Right renal pelvis (tissue), 4 donors: Measurements from ENCODE around the gene PIMREG. TPM values are rescaled to one million over a fixed set of nuclear protein-coding genes. Genes with fewer than 3 reads are reported as not detected.
"Not testable (repeated sequence)": the region's sequence is repeated elsewhere in the genome, so short reads cannot be mapped to it uniquely, and the experiment has no call there.

Experiments
- DNase-seq, 4 donors: peaks; one replicate each; pipeline ENCODE4 v3.0.0-alpha.2; 2013; ENCODE audit warnings: low read depth in 4 of 4, low spot score in 3 of 4, missing footprints in 1 of 4
- polyA plus RNA-seq, 4 donors: library from polyadenylated mRNA; unstranded; fragments of 120-200 nt; gene quantifications; one replicate each; pipeline ENCODE4 v1.2.1, GENCODE V29; 2013; ENCODE audit not compliant: insufficient read length in 4 of 4

Gene PIMREG
- polyA plus RNA-seq, 4 donors: 21.0 to 26.1 (median 23.6) TPM

DNA sequence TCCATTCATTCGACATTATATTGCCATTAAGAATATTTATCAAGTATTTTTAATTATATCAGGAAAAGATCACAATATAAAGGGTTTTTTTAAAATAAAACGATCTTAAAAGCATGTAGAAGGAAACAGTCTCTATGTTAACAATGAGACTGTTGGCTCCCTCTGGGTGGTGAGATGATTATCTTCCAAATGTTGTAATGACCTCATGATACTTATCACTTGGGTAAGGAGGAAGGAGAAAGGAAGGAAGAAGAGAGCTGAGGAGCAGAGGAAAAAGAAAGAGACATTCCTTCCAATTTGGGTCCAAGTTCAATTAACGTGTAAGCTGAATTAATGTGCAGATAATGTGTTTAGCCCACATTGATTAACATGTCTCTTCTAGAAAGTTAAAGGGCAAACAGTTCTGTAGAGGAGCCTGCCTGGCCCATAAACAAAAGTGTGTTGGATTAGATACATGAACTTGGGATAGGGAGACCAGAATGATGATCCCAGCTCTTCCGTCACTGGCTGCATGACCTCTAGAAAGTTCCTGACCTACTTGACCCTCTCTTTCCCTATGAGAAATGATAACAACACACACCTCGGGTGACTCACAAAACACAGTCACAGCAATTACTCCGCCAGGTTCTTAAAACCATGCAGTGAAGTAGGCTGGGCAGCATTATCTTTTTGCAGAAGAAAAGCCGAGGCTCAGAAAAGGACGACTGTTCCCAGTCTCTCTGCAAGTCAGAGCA is 32.0 kb downstream of the PIMREG start:
- no peak for DNase-seq

DNA sequence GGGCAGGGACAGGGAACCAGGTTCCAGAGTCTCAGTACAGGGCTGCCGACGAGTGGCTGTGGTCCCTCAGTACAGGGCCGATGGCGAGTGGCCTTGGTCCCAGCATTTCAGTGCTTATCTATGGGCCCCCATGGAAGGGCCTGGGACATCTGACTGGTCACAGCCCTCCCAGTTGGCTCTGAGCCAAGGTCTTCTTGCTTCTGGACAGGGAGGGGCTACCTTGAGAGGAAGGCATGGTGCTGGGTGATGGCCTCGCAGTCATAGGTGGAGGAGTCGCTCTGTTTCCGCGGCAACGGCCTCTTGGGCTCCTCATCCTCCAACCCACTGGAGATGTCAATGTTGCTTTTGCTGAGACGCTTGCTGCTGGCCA is 32.5 kb downstream of the PIMREG start:
- no peak for DNase-seq

DNA sequence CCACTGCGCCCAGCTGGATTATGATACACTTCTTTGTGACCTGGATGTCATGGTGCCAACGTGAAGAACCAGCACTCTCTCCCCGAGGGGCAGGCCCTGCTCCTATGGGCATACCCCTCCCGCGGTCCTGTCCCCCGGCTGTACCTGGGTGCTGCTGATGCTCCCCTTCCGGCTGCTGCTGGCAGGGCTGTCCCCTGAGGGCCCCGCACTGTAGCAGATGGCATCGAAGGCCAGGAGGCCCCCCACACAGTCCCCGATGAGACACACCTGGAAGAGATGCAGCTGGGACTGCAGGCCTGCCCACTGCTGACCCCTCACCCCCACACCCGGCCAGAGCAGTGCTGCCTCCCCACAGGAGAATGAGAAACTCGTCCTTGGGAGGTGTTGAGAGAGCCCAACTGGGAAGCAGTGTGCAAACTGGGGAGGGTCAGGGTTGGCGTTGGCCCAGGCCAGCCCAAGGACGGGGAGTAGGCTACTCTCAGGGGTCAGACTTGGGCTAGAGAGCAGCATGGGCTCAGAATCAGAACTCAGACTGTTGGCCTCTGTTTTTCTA is 33.7 kb downstream of the PIMREG start:
- DNase-seq: no peak

DNA sequence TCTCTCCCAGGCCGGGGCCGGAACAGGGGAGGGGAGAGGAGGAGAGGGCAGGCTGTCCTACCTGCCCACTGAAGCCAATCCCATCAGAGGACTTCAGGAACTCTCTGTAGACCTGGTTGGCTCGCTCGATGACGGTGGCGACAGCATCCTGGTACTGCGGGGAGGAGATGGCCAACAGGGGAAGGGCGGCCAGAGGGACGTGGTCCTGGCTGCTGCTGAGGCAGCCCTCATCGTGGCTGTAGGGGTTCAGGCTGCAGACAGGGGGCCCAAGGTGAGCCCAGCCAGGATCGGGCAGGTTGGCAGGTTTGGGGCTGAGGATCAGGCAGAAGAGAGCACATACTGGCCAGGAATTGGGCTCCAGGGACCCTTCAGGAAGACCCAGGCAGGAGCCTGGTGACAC is 34.2 kb downstream of the PIMREG start:
- no peak for DNase-seq

DNA sequence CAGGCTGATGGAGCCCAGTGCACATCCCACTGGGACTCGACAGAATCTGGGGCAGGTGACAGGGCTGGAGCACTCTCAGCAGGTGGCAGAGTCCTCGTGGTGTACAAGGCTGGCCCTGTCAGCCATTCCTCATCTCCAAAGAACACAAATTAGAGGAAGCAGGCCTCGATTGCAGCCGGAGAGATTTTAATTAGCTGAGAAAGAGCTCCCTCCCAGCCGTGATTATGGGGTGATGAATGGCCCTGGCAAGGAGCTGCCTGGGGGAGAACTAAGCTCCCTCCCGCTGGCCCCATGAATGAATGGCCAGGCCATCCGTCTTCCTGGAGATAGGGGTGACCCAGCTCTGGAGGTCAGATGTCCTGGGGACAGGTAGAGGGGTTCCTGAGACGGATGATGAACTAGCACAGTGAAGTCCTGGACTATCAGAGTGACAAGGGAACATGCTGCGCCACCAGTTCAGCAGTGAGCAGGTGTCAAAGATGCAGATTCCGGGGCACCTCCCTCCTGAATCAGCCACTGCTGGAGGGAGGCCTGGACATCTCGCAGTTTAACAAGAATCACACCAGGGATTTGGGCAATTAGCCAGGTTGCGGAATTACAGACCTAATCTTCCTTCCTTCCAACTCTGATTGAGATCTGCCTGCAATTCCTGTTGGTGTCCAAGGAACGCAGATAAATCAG is 35.5 kb downstream of the PIMREG start:
- no peak for DNase-seq

DNA sequence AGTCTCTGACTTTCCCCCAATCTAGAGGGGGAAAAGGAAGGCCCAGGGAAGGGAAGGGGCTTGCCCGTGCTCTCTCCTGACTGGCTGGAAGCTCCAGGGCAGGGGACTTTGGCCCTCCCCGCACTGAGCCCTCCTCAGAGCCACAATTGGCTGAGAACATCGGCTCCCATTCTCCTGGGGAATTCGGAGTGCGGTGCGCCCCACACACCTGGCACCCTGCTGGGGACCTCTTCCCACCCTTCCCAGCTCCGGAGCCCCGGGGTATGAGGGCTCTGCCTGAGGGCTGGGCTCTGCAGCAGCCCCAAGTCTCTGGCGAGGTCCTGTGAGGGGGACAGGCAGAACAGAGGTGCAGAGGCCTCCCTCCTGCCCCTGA is 36.0 kb downstream of the PIMREG start:
- DNase-seq: no peak

DNA sequence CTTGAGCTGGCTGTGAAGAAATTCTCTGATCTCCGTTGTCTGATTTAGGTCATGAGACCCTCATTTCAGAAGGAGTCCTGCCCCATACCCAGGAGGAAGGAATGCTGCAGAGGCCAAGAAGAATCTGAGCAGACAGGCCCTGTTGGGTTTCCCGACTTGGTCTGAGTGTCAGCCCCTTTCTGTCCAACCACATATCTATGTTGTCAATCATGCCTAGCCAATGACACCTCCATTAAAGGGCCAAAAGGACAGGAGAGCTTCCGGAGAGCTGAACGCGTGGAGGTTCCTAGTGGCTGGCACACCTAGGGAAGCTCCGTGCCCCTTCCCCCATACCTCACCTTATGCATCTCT is 37.8 kb downstream of the PIMREG start:
- no peak for DNase-seq

DNA sequence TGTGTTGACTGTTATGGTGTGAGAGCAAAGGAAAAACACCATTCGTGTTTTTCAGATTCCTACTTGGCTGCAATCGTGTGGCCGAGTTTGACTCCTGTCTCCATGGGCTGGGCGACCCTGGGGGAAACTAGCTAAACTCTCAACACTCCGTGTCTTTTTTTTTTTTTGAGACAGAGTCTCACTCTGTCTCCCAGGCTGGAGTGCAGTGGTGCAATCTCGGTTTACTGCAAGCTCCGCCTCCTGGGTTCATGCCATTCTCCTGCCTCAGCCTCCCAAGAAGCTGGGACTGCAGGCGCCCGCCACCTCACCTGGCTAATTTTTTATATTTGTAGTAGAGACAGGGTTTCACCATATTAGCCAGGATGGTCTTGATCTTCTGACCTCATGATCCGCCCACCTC is 38.5 kb downstream of the PIMREG start:
- not testable (repeated sequence) for DNase-seq

DNA sequence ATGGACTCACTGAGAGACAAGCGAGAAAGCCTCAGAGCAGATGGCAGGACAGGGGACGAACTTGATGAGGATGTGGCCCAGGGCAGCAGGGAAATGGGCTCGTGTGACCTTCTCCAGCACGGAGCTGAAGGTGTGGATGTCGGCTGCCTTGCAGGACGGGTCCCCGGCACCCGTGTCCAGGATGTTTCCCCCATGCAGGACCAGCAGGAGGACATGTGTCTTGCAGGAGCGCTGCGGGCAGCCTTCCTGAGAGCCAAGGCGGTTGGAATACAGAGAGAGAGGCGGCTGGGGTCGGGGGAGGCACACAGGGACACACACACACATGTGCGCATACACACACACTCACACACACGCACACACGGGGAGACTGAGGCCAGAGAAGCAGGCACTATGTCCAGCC is 39.3 kb downstream of the PIMREG start:
- DNase-seq: no peak

DNA sequence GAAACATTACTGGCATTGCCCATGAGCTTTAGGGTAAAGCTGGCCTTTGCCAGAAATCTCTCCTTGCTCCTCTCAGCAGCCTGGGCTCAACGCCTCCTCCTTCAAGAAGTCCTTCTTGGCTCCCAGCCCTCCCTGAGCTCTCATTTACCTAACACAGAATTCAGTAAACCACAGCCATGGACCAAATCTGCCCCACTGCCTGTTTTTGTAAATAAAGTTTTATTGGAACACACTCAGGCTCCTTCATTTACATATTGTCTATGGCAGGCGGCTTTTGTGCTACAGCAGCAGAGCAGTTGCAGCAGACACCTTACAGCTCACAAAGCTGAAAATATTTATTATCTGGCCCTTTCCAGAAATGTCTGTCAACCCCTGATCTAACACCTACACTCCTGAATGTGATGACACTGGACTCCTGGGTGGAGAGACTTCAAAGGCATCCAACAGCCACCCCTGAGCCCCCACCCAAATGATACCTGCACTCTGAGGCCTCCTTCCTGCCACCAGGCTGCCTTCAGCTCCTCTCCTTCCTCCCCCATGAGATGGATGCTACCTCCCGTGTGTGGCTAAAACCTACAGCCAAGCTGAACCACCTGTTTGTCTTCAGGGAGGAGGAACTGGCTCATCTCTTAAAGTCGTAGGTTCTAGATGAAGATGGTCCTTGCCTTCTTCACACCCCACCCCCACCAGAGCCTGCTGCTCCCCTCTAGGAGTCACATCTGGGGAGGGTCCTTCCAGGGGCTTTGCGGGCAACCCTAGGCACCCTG is 41.6 kb downstream of the PIMREG start:
- no peak for DNase-seq

DNA sequence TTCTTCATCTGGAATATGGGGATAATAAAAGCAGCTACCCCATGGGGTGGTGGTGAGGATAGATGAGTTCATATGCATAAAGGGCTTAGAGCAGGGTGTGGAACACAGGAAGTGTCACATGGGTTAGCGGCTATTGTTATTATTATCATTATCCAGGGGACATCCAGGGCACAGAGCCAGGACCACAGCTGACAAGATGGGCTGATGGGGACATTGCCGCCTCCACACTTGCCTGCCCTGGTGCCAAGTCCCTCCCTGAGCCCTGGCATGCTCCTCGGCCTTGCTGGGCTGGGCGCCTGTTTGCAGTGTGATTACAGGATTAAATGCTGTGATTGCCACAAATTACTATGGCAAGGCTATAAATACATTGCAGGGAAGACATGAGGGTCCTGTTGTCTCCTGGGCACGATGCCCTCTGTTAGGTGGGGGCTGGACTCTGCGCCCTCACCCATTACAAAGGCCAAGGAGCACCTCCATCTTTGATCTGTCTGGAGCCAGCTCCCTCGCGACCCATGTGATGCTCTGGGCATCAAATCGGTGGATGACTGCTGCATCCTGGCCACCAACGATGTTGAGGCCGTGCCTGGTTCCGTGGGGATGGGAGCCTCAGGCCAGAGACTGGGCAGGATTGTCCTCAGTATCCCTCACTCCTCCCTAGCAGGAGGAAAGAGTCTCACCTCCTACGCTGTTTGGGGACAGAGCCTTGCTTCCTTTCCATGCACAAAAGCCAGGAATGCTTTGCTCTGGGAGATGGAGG is 43.2 kb downstream of the PIMREG start:
- no peak for DNase-seq

DNA sequence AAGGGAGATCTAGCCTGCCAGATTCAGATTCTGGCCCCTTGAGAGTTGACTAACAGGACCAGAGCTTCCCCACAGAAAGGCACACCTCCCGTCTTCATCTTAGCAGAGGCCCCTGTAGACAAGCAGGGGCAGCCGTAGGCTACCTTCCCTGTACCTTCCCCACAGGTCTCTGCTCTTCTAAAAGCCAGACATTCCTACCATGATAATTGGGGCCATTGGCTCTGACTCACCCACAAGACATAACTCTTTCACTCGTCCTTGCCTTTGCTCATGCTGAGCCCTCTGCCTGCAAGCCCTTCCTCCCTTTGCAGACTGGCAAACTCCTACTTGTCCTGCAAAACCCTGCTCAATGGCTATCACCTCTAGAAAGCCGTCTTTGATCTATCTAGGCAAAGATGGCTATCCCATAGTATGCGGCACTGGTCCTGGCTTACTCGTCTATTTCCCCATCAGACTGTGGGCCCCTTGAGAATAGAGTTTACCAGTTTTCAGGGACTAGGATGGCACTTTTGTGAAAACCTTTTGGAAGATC is 43.8 kb downstream of the PIMREG start:
- DNase-seq: no peak

DNA sequence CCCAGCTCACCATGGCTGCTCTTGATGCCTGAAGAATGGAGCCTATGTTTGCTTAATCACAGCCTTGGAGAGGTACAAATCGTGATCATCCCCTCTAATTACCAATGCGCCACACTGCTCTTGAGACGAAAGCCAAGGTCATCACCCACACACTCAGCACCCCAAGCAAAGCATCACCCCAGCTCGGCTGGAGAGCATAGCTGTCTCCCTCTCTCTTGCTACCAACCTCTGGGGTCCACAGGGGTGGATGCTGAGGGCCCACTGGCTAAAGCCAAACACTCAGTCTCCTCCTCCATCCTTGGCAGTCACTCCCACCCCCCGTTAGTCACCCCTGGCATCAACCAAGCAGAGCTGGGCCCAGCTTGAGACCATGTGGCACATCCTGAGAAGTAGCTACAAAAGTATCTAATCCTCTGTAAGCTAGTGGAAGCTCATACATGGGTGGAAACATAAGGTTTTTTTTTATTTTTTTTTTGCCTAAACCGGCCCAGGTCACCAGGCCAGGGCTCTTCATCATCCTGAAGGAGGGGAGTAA is 44.8 kb downstream of the PIMREG start:
- DNase-seq: no peak

DNA sequence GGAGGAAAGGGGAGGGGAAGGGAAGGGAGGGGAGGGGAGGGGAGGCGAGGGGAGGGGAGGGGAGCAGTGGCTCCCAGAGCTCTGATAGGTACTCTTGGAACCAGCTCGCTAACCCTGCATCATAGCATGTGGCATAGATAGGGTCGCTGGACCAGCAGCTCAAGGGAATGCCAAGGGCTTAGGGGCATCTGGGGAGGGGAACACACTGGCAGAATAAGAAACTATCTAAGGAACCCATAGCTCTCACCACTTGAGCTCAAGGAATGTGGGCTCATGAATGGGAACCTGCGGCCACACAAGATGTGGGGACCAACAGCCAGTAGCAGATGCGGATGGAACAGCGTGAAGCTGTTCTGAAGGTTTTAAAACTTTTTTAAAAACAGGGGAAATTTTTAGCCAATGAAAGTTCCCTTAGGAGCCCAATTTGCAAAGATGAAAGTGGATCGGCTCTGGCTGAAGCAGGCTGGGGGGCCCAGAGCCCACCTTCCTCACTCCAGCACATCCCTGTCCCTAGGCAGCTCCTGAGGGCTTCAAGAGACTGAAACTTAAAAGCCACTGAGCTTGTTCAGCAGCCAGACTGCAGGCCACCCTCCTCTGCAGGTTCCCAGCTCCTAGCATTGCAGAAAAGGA is 46.9 kb downstream of the PIMREG start:
- no peak for DNase-seq

DNA sequence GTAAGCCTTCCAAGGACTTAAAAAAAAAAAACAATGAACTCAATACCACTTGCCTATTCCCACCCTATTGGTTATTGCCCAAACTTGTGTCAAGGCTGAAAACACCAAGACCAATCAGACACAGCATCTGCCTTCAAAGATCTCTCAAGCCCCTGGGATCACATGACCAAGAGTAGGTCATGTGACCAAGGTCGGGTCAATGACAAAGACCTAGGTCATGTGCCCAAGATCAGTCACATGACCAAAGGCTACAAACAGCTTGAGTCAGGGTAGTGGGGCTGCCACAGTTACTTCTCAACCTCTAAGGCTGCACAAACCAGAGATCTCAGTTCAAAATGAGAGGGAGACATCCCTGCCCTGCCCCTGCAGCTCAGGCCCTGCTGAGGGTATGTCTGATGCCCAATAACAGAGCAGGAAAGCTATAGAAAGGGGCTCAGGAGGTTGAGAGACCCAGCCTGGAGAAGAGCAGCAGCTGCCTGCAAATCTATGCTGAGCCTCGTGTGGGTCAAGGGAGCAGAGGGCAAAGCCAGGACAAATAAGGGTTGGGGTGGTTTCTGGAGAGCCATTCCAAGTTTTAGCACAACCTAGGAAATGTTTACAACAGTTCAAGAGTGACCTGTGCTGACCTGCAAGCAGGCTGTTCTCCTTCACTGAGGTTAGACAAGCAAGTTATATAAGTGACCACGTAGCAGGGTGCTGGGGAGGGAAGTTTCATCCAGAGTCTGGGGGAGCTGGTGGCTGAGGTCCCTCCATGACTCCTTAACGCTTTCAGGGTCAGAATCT is 48.8 kb downstream of the PIMREG start:
- no peak for DNase-seq

DNA sequence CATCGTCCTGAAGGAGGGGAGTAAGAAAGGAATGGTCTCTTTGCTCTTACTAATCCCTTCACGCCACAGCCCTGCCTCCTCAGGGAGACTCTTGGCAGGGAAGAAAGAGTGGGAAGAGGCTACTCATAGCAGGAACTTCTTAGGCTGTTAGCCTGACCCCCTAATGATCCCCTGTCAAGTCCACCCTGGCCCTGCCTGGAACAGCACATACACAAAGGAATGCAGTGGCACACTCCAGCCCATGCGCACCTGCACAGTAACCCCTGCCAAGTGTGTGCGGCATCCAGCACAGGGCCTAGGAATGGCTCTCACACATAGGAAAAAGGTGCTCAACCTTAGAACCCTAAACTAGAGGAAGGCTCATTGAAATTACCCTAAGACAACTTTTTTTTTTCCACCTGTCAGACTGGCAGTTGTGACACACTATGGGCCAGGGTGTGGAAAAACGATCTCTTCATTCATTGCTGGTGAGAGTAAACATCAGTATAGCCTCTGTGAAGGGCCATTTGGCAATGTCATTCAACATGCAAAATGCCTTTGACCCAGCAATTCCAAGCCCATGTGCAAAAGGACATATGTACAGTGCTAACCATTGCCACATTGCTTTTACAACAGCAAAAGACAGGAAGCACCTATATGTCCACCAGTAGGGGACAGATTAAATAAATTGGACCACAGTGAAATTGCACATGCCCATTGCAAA is 50.1 kb downstream of the PIMREG start:
- DNase-seq: no peak

DNA sequence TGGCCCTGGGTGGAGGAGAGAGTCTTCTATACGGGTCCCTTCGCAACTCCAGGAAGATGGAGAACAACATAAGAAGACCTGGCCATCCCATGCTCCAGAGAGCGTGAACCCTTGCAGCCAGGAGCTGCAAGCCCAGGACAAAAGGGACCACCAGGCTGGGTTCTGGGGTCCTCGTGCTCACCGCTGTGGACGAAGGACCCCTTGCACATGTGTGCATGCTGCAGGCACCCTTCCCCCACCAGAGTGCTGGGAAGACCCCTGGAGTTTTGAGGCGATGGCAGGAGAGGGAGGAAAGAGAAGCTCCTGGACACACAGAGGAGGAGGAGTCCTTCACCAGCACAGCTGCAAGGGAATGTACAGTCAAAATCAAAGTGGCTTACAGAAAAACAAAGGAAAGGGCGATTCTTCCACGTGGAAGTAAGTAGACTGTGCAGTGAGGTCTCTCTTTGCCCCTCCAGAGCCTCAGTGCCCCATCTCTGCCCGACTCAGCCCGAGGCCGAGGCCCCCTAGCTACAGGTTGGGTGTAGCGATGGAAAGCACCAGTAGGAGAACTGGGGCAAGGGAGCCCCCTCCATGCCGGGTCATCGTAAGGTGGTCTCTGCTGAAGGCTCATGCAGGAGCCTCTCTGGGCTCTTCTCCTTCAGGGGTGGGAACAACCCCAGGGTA is 51.3 kb downstream of the PIMREG start:
- DNase-seq: no peak

DNA sequence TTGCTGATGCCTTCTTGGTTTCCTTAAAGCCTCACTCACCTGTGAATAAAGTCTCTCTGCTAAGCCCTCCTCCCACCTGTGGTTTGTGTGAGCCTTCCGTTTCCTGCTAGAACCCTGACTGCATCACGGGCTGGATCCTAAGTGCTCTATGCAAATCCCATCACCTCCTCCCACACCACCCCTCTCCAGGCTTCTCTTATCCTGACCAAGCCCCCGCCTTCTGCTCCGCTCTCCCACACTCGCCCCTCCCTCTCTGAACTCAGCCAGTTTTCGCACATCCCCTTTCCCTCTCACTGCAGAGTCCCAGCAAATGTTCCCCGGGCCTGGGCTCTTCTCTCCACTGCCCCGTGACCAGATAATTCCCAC is 51.8 kb downstream of the PIMREG start:
- peak in 1 of 4 donors; percentile 48 for DNase-seq
